Endothelial cell of umbilical vein (primary cell): Measurements from ENCODE around the gene FAM241B.

ENCODE experiments used
- EZH2 ChIP-seq: IDR thresholded peaks from 2 replicates; pipeline ENCODE4 v1.6.1; 2012; ENCODE audit warnings: borderline replicate concordance, low read depth, mild to moderate bottlenecking, moderate library complexity, low read length, inconsistent platforms; ENCODE audit not compliant: severe bottlenecking
- FOS ChIP-seq: IDR thresholded peaks from 2 replicates; pipeline ENCODE4 v1.6.1; 2011; ENCODE audit warnings: mild to moderate bottlenecking, low read length, moderate library complexity, borderline replicate concordance; ENCODE audit not compliant: insufficient read depth
- GATA2 ChIP-seq: IDR thresholded peaks from 2 replicates; pipeline ENCODE4 v1.7.0; 2011; ENCODE audit warnings: low read depth, mild to moderate bottlenecking, moderate library complexity, mixed read lengths, low read length; ENCODE audit not compliant: insufficient read length, insufficient read depth
- JUN ChIP-seq: IDR thresholded peaks from 2 replicates; pipeline ENCODE4 v1.6.1; 2011; ENCODE audit warnings: borderline replicate concordance, low read depth; ENCODE audit not compliant: insufficient read length, insufficient read depth
- MYC ChIP-seq: IDR thresholded peaks from one replicate; pipeline ENCODE4 v1.6.1; 2011; ENCODE audit warnings: mild to moderate bottlenecking, low read depth, low read length
- POLR2A ChIP-seq: IDR thresholded peaks from 2 replicates; pipeline ENCODE4 v1.6.1; 2012; ENCODE audit warnings: low read depth, mild to moderate bottlenecking, control low read depth, low read length
- POLR2AphosphoS5 ChIP-seq: IDR thresholded peaks from 2 replicates; pipeline ENCODE4 v1.6.1; 2012; ENCODE audit warnings: low read depth, mild to moderate bottlenecking, control low read depth, low read length, moderate library complexity; ENCODE audit not compliant: insufficient read depth
- TF ChIP-seq, protein P1 (sequence below), 2 donors: IDR thresholded peaks; 1 replicate in 1 of 2; 2 replicates in 1 of 2; pipeline ENCODE4 v1.5.1; 2011; ENCODE audit warnings: low read length in 2 of 2, mild to moderate bottlenecking in 2 of 2, moderate library complexity in 2 of 2, control low read depth in 1 of 2, inconsistent platforms in 1 of 2, low read depth in 1 of 2; ENCODE audit not compliant: insufficient read depth in 1 of 2; ENCODE audit errors: extremely low read depth in 1 of 2
- TF ChIP-seq, protein P2 (sequence below): IDR thresholded peaks from 2 replicates; pipeline ENCODE4 v1.6.1; 2011; ENCODE audit not compliant: insufficient read depth, insufficient read length

DNA sequence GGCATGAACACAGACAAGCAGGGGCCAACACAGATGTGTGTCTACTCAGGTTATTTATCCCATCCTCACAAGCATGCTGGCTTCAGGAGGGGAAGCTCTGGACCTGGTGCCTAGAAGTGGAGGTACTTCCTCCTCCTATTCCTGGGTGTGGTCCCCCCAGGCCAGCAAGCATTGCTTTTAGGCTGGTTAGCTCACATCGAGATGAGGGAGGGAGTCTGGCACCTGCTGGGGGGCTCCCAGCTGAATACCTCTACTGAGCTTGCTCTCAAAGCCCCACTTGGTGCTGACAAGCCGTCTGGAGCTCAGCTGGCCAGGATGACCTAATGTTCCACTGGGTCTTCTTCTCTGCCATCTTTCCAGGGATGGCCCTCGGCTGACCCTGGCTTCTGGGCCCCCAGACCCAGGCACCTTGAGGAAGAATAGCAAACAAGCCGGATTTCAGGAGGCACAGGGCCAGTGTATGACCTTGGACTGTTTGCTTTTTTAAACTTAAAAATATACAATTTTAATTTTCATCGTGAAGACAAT, 26.8 kb downstream of the FAM241B start:
- TF ChIP-seq, protein P1, sequence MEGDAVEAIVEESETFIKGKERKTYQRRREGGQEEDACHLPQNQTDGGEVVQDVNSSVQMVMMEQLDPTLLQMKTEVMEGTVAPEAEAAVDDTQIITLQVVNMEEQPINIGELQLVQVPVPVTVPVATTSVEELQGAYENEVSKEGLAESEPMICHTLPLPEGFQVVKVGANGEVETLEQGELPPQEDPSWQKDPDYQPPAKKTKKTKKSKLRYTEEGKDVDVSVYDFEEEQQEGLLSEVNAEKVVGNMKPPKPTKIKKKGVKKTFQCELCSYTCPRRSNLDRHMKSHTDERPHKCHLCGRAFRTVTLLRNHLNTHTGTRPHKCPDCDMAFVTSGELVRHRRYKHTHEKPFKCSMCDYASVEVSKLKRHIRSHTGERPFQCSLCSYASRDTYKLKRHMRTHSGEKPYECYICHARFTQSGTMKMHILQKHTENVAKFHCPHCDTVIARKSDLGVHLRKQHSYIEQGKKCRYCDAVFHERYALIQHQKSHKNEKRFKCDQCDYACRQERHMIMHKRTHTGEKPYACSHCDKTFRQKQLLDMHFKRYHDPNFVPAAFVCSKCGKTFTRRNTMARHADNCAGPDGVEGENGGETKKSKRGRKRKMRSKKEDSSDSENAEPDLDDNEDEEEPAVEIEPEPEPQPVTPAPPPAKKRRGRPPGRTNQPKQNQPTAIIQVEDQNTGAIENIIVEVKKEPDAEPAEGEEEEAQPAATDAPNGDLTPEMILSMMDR (IDR thresholded peaks at IDR 0.05; ENCODE audit: extremely low read depth in 1 of 2, insufficient read depth in 1 of 2, low read depth in 1 of 2, low read length in 2 of 2) = no peak
- no peak for TF ChIP-seq POLR2A
- no peak for TF ChIP-seq EZH2
- TF ChIP-seq, protein P2, sequence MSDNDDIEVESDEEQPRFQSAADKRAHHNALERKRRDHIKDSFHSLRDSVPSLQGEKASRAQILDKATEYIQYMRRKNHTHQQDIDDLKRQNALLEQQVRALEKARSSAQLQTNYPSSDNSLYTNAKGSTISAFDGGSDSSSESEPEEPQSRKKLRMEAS = no peak
- TF ChIP-seq POLR2AphosphoS5 = no peak
- TF ChIP-seq JUN = no peak
- TF ChIP-seq MYC = no peak
- TF ChIP-seq GATA2 = no peak
- TF ChIP-seq FOS = no peak
